ENCODE measurements around the gene LBX1. TPM values are rescaled to one million over a fixed set of nuclear protein-coding genes. Genes with fewer than 3 reads are reported as not detected.
A peak's percentile ranks its signal among the peaks of the same experiment; 100 is the strongest.

Gene LBX1, protein sequence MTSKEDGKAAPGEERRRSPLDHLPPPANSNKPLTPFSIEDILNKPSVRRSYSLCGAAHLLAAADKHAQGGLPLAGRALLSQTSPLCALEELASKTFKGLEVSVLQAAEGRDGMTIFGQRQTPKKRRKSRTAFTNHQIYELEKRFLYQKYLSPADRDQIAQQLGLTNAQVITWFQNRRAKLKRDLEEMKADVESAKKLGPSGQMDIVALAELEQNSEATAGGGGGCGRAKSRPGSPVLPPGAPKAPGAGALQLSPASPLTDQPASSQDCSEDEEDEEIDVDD
- total RNA-seq = not detected

- TF ChIP-seq CTCF (IDR thresholded peaks at IDR 0.05) = no peak
- ATAC-seq (ENCODE audit: low FRiP score) = no peak
Observed at GRCh38 chr10:101229266-101230182, at the start of gene LBX1. Gene LBX1, minus strand, starts transcription at chr10:101229463. Its CDS starts 648 bp downstream, at chr10:101228815.

DNA sequence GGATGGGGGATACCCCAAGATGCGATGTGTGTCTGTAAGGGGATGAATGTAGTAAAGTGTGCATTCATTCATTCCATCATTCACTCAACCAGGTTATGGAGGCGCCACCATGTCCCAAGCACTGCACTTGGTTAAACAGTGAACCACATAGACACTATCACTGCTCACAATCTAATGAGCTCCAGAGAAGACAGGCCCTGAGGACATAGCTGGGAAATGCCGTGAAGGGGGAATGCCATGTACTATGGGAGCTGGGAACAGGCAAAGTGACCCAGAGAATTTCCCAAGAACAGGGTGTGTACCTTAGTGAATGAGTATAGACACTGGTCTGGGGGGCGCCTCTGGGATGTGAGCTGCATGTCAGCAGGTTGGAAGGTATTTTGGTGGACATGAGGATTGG lies 44.5 kb upstream of the LBX1 start:
- ATAC-seq (ENCODE audit: low FRiP score) (no peak), DNase-seq (ENCODE audit: low spot score) (no peak)
- no peak for TF ChIP-seq CTCF (IDR thresholded peaks at IDR 0.05)

More at GRCh38 chr10:101229266-101230182, at the start of gene LBX1:
- DNase-seq (ENCODE audit: low spot score) = no peak

- ATAC-seq (ENCODE audit: low FRiP score) = no peak
- no peak for DNase-seq (ENCODE audit: low spot score)
- TF ChIP-seq CTCF (IDR thresholded peaks at IDR 0.05) = no peak
Observed at GRCh38 chr10:101273330-101273729, 44.1 kb upstream of the LBX1 start.

- TF ChIP-seq CTCF (IDR thresholded peaks at IDR 0.05) = no peak
- DNase-seq (ENCODE audit: low spot score) (peak; percentile 44), ATAC-seq (ENCODE audit: low FRiP score) (peak; percentile 29)
Observed at GRCh38 chr10:101272229-101272868, 43.1 kb upstream of the LBX1 start.

DNA sequence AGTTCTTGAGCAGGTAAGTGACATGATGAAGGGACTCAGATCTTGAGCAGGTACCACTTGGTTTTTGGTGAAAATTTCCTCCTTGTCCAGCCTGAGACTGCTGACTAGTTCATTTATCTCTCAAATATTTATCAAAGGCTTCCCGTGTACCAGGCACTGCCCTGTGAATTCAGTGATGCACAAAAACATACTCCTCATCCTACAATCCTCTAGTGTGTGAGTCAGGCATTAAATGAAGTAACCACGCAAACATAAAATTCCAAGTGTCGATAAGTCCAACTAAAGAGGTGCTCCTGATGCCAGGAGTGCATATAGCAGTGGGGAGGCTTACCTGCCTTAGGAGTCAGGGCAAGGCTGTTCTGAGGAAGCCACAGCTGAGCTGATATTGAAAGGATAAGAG lies 41.5 kb upstream of the LBX1 start:
- ATAC-seq (ENCODE audit: low FRiP score) (no peak), DNase-seq (ENCODE audit: low spot score) (no peak)
- TF ChIP-seq CTCF (IDR thresholded peaks at IDR 0.05) = no peak

GRCh38 chr10:101267776-101268175 lies 38.5 kb upstream of the LBX1 start:
- ATAC-seq (ENCODE audit: low FRiP score) = no peak
- no peak for DNase-seq (ENCODE audit: low spot score)
- no peak for TF ChIP-seq CTCF (IDR thresholded peaks at IDR 0.05)
